Naive B cell (primary cell): Measurements from ENCODE around the gene CRIP1. TPM values are rescaled to one million over a fixed set of nuclear protein-coding genes. Genes with fewer than 3 reads are reported as not detected.

ENCODE experiments used
- ATAC-seq, 2 donors: fragments of 150-1000 bp; cut with Tn5 transposase; 2 replicates each; pipeline ENCODE4 v1.10.0; 2021; ENCODE audit warnings: low read depth in 2 of 2, mild to moderate bottlenecking in 2 of 2, moderate library complexity in 2 of 2
- DNase-seq: peaks from one replicate; pipeline ENCODE4 v3.0.0; 2022
- H3K27ac Mint-ChIP-seq, 6 donors: one replicate each; pipeline ENCODE4 v1.8.0; 2020 to 2022; ENCODE audit warnings: mild to moderate bottlenecking in 6 of 6, mixed read lengths in 6 of 6, moderate library complexity in 5 of 6, inconsistent platforms in 2 of 6
- H3K27me3 Mint-ChIP-seq, 3 donors: one replicate each; pipeline ENCODE4 v1.8.0; 2021 to 2022; ENCODE audit warnings: mixed read lengths in 3 of 3, mild to moderate bottlenecking in 1 of 3
- H3K36me3 Mint-ChIP-seq, 2 donors: one replicate each; pipeline ENCODE4 v1.8.0; 2020 to 2022; ENCODE audit warnings: mixed read lengths in 2 of 2, inconsistent platforms in 1 of 2, mild to moderate bottlenecking in 1 of 2
- H3K4me1 Mint-ChIP-seq, 3 donors: one replicate each; pipeline ENCODE4 v1.8.0; 2020 to 2022; ENCODE audit warnings: mixed read lengths in 3 of 3, inconsistent platforms in 1 of 3, mild to moderate bottlenecking in 1 of 3, moderate library complexity in 1 of 3
- H3K4me3 Mint-ChIP-seq, 8 donors: one replicate each; pipeline ENCODE4 v1.8.0; 2020 to 2022; ENCODE audit warnings: mild to moderate bottlenecking in 8 of 8, mixed read lengths in 8 of 8, moderate library complexity in 8 of 8, inconsistent platforms in 2 of 8
- H3K9me3 Mint-ChIP-seq, 7 donors: one replicate each; pipeline ENCODE4 v1.8.0; 2020 to 2022; ENCODE audit warnings: mixed read lengths in 7 of 7, mild to moderate bottlenecking in 5 of 7, inconsistent platforms in 2 of 7, moderate library complexity in 1 of 7
- polyA plus RNA-seq, 6 donors: library from polyadenylated mRNA; unstranded; fragments of 300-500 nt; fragmentation: Illumina TruSeq; gene quantifications; one replicate each; pipeline ENCODE4 v1.2.3, GENCODE V29; 2021; ENCODE audit warnings: low read depth in 6 of 6

The CRIP1 gene
- polyA plus RNA-seq, 6 donors from 2014 or later: 115 to 495 (median 235) TPM

- H3K9me3 Mint-ChIP-seq: peaks cover 0 to 2% (median 0%) of the 10 kb centered on the region in 7 donors
- H3K4me1 Mint-ChIP-seq: peaks cover 27 to 38% (median 32%) of the 10 kb centered on the region in 3 donors
- ATAC-seq: no peak
- H3K36me3 Mint-ChIP-seq: peaks cover 0 to 8% of the 10 kb centered on the region in 2 donors
- H3K27me3 Mint-ChIP-seq: peaks cover 0 to 9% (median 0%) of the 10 kb centered on the region in 3 donors
- peak overlapping the region in 2 of 6 donors; percentile 36 to 84 for H3K27ac Mint-ChIP-seq
- H3K4me3 Mint-ChIP-seq: peak overlapping the region in 7 of 8 donors; percentile 16 to 84 (median 33)
- no peak for DNase-seq
Measured at GRCh38 chr14:105476097-105476830, 10.4 kb upstream of the CRIP1 start.

- no peak for DNase-seq
- H3K4me3 Mint-ChIP-seq: peak overlapping the region in 5 of 8 donors; percentile 47 to 84 (median 62)
- peaks cover 0 to 2% (median 0%) of the 10 kb centered on the region in 7 donors for H3K9me3 Mint-ChIP-seq
- peaks cover 29 to 46% (median 37%) of the 10 kb centered on the region in 3 donors for H3K4me1 Mint-ChIP-seq
- peak overlapping the region; percentile 4 to 88 (median 48) for H3K27ac Mint-ChIP-seq
- ATAC-seq: no peak
- peaks cover 0 to 8% of the 10 kb centered on the region in 2 donors for H3K36me3 Mint-ChIP-seq
- peaks cover 0 to 9% (median 0%) of the 10 kb centered on the region in 3 donors for H3K27me3 Mint-ChIP-seq
Measured at GRCh38 chr14:105476831-105477659, 9.6 kb upstream of the CRIP1 start.

- peak overlapping the region; percentile 4 to 88 (median 50) for H3K27ac Mint-ChIP-seq
- peaks cover 34 to 53% (median 40%) of the 10 kb centered on the region in 3 donors for H3K4me1 Mint-ChIP-seq
- peaks cover 0 to 2% (median 0%) of the 10 kb centered on the region in 7 donors for H3K9me3 Mint-ChIP-seq
- peak overlapping the region in 4 of 8 donors; percentile 12 to 84 (median 66) for H3K4me3 Mint-ChIP-seq
- DNase-seq (peak; percentile 70), ATAC-seq (peak; percentile 11 to 21)
- peaks cover 0 to 5% (median 0%) of the 10 kb centered on the region in 3 donors for H3K27me3 Mint-ChIP-seq
- peaks cover 0 to 8% of the 10 kb centered on the region in 2 donors for H3K36me3 Mint-ChIP-seq
Measured at GRCh38 chr14:105477660-105478397, 8.9 kb upstream of the CRIP1 start.

- Mint-ChIP-seq H3K27ac (peak overlapping the region in 1 of 6 donors; percentile 96), H3K4me3 (no peak overlapping the region), H3K9me3 (peaks cover 0 to 2% (median 0%) of the 10 kb centered on the region in 7 donors), H3K27me3 (peaks cover 0 to 5% (median 0%) of the 10 kb centered on the region in 3 donors), H3K36me3 (peaks cover 0 to 8% of the 10 kb centered on the region in 2 donors), H3K4me1 (peaks cover 34 to 49% (median 36%) of the 10 kb centered on the region in 3 donors)
- no peak for ATAC-seq
- no peak for DNase-seq
Measured at GRCh38 chr14:105478398-105479251, 8.1 kb upstream of the CRIP1 start.

GRCh38 chr14:105479431-105480158 lies 7.1 kb upstream of the CRIP1 start:
- Mint-ChIP-seq H3K9me3 (peaks cover 0 to 2% (median 0%) of the 10 kb centered on the region in 7 donors), H3K27me3 (peaks cover 0 to 5% (median 0%) of the 10 kb centered on the region in 3 donors), H3K27ac (peak overlapping the region; percentile 49 to 100 (median 88)), H3K4me1 (peaks cover 39 to 51% (median 41%) of the 10 kb centered on the region in 3 donors), H3K36me3 (peaks cover 0 to 8% of the 10 kb centered on the region in 2 donors), H3K4me3 (peak overlapping the region in 5 of 8 donors; percentile 21 to 81 (median 76))
- DNase-seq: no peak
- ATAC-seq: no peak

GRCh38 chr14:105480199-105480746 lies 6.4 kb upstream of the CRIP1 start:
- ATAC-seq: no peak
- Mint-ChIP-seq H3K4me3 (peak overlapping the region in 7 of 8 donors; percentile 19 to 89 (median 76)), H3K4me1 (peaks cover 41 to 54% (median 43%) of the 10 kb centered on the region in 3 donors), H3K27me3 (peaks cover 0 to 5% (median 0%) of the 10 kb centered on the region in 3 donors), H3K27ac (peak overlapping the region; percentile 69 to 100 (median 100)), H3K36me3 (peaks cover 0 to 8% of the 10 kb centered on the region in 2 donors), H3K9me3 (peaks cover 0 to 2% (median 0%) of the 10 kb centered on the region in 7 donors)
- DNase-seq: no peak

- peaks cover 0 to 5% (median 0%) of the 10 kb centered on the region in 3 donors for H3K27me3 Mint-ChIP-seq
- peak; percentile 41 to 44 for ATAC-seq
- peaks cover 47 to 62% (median 47%) of the 10 kb centered on the region in 3 donors for H3K4me1 Mint-ChIP-seq
- peaks cover 0 to 2% (median 0%) of the 10 kb centered on the region in 7 donors for H3K9me3 Mint-ChIP-seq
- peaks cover 0 to 8% of the 10 kb centered on the region in 2 donors for H3K36me3 Mint-ChIP-seq
- peak overlapping the region; percentile 71 to 90 (median 82) for H3K4me3 Mint-ChIP-seq
- peak overlapping the region; percentile 96 to 100 (median 100) for H3K27ac Mint-ChIP-seq
- DNase-seq: peak; percentile 90
Measured at GRCh38 chr14:105480807-105481801, 5.6 kb upstream of the CRIP1 start.

GRCh38 chr14:105481886-105482457 lies 4.7 kb upstream of the CRIP1 start:
- Mint-ChIP-seq H3K36me3 (peaks cover 0 to 8% of the 10 kb centered on the region in 2 donors), H3K27ac (peak overlapping the region; percentile 96 to 100 (median 100)), H3K9me3 (peaks cover 0 to 2% (median 0%) of the 10 kb centered on the region in 7 donors), H3K4me1 (peaks cover 47 to 68% (median 47%) of the 10 kb centered on the region in 3 donors), H3K4me3 (peak overlapping the region; percentile 70 to 90 (median 83)), H3K27me3 (peaks cover 0 to 5% (median 0%) of the 10 kb centered on the region in 3 donors)
- ATAC-seq (peak; percentile 63 to 67), DNase-seq (peak; percentile 96)

GRCh38 chr14:105482486-105483110 lies 4.1 kb upstream of the CRIP1 start:
- no peak for DNase-seq

More at GRCh38 chr14:105482486-105483110, 4.1 kb upstream of the CRIP1 start:
- Mint-ChIP-seq H3K27ac (peak overlapping the region; percentile 96 to 100 (median 100)), H3K4me3 (peak overlapping the region in 6 of 8 donors; percentile 70 to 90 (median 79)), H3K9me3 (no peaks in the 10 kb centered on the region), H3K27me3 (no peaks in the 10 kb centered on the region), H3K4me1 (peaks cover 41 to 65% (median 44%) of the 10 kb centered on the region in 3 donors), H3K36me3 (peaks cover 0 to 2% of the 10 kb centered on the region in 2 donors)
- ATAC-seq: no peak
